ENCODE measurements around the gene RPS27L.

- no peak for TF ChIP-seq POU2F2 (IDR thresholded peaks at IDR 0.05; ENCODE audit: low read depth, low read length)
- peak; percentile 76 for TF ChIP-seq POLR2AphosphoS5 (IDR thresholded peaks at IDR 0.05; ENCODE audit: low read depth, low read length)
- TF ChIP-seq POLR2A (IDR thresholded peaks at IDR 0.05; ENCODE audit: low read depth, low read length): peak; percentile 80
These were observed 31.9 kb upstream of the RPS27L start, which contains the start of gene RAB8B for GRCh38 chr15:63188926-63189871.
